A549 treated with AZD9567 at 1 μM for 4 hours (cell line): ENCODE results near the gene PAGE3. TPM values are rescaled to one million over a fixed set of nuclear protein-coding genes. Genes with fewer than 3 reads are reported as not detected.

ENCODE experiments used
- total RNA-seq: library from RNA; stranded (reverse); fragments of 200-300 nt; extraction: Qiagen RNA extraction; gene quantifications from 5 replicates; pipeline ENCODE4 v1.2.3, GENCODE V29; 2022; ENCODE audit not compliant: insufficient read depth

Gene PAGE3
- not detected in 5 replicates for total RNA-seq

DNA sequence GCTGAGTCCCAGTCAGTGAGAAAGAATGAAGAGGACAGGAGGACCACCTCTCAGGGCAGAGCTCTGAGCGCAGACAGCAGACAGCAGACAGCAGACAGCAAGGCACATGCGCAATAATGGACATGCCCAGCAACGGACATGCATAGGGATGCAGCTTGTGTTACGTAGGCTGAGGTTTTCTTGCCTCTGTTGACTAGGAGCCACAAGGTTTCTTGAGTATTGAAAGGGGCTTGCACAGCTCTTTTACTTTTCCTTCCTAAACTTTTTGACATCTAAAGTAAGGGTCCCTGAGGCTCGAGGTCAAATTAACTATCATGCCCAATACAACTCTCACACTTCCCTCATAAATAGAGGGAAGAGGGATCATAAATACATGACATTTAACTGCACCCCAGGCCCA, at the start of gene PAGE3:
PAGE3 (minus strand) TSS at position 101 of the 400 bp plus-strand sequence. CDS start 1,013 bp downstream, outside the sequence.

DNA sequence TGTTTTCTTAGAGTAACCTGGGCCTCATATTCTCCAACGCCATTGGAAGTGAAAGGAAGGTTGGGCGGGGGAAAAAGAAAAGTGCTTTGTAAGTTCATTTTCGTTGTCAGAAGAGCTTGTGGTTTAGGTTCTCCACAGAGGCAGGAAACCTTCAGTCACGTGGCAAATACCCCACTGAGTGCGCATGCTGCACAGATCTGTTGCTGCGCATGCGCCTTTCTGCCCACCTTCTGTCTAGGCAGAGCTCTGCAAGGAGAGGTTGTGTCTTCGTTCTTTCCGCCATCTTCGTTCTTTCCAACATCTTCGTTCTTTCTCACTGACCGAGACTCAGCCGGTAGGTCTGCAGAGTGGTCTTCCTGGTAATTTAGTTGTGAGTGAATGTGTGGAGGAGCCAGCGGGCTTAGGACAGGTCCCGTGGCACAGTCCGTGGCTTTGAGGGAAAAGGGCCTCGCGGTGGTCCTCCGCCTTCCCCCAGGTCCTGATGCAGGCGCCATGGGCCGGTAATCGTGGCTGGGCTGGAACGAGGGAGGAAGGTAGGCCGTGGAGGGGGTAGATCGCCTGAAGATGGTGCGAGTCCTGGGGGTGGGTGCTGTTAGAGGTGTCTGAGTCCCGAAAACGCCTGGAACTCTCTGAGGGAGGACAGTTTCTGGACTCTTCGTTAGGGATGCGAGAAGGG, 44.5 kb downstream of the PAGE3 start, which contains the start of gene PAGE5:
PAGE5 (plus strand) TSS at position 228 of the 676 bp plus-strand sequence. CDS start 1,037 bp downstream, outside the sequence.

Other genes with a start within 250 kb of the PAGE3 start
- not detected in 5 replicates for gene ALAS2, start 233.9 kb downstream of the PAGE3 start, total RNA-seq
- not detected in 5 replicates for gene PAGE2B, start 189.9 kb downstream of the PAGE3 start, total RNA-seq
- not detected in 5 replicates for gene PAGE2, start 175.9 kb downstream of the PAGE3 start, total RNA-seq
- gene PAGE5, start 44.6 kb downstream of the PAGE3 start, total RNA-seq = not detected in 5 replicates
- 4.8 to 7.5 TPM (median 6.0 TPM) in 5 replicates for gene MAGEH1, start 187.2 kb upstream of the PAGE3 start, total RNA-seq
- 0.34 to 0.47 TPM (median 0.40 TPM) in 4 of 5 replicates, not detected in the other for gene USP51, start 224.9 kb upstream of the PAGE3 start, total RNA-seq